Neural progenitor cell (in vitro differentiated cells): ENCODE results near the gene AURKA. TPM values are rescaled to one million over a fixed set of nuclear protein-coding genes. Genes with fewer than 3 reads are reported as not detected.

Experiments used
- DNase-seq: peaks from one replicate; pipeline ENCODE4 v3.0.0-alpha.2; 2016; ENCODE audit warnings: low spot score
- H2AFZ ChIP-seq: fragments of 200-600 bp; sonication (generic); replicated peaks from 2 replicates; pipeline ENCODE4 v1.6.1; 2016; ENCODE audit warnings: antibody characterized with exemption
- H3F3A ChIP-seq: fragments of 200-600 bp; sonication (generic); 2 replicates; pipeline ENCODE4 v1.6.1; 2016; ENCODE audit warnings: antibody characterized with exemption, low read depth
- H3K27ac ChIP-seq: fragments of 200-600 bp; sonication (generic); 2 replicates; pipeline ENCODE4 v1.5.1; 2016; ENCODE audit warnings: mild to moderate bottlenecking
- H3K27me3 ChIP-seq: fragments of 200-600 bp; sonication (generic); 2 replicates; pipeline ENCODE4 v1.6.1; 2016; ENCODE audit warnings: mild to moderate bottlenecking, moderate library complexity
- H3K36me3 ChIP-seq: fragments of 200-600 bp; sonication (generic); 2 replicates; pipeline ENCODE4 v1.5.1; 2016
- H3K4me1 ChIP-seq: fragments of 200-600 bp; sonication (generic); 2 replicates; pipeline ENCODE4 v1.6.1; 2016; ENCODE audit warnings: mixed run types
- H3K4me2 ChIP-seq: fragments of 200-600 bp; sonication (generic); 2 replicates; pipeline ENCODE4 v1.6.1; 2016
- H3K4me3 ChIP-seq: fragments of 200-600 bp; sonication (generic); 2 replicates; pipeline ENCODE4 v1.5.1; 2016
- H3K79me2 ChIP-seq: fragments of 200-600 bp; sonication (generic); 2 replicates; pipeline ENCODE4 v1.6.1; 2016; ENCODE audit warnings: low read depth
- H3K9ac ChIP-seq: fragments of 200-600 bp; sonication (generic); 2 replicates; pipeline ENCODE4 v1.6.1; 2016
- H3K9me3 ChIP-seq: fragments of 200-600 bp; sonication (generic); 2 replicates; pipeline ENCODE4 v1.5.1; 2016; ENCODE audit warnings: low read depth
- H4K20me1 ChIP-seq: fragments of 200-600 bp; sonication (generic); 2 replicates; pipeline ENCODE4 v1.6.1; 2016; ENCODE audit warnings: low read depth
- H3K27ac Mint-ChIP-seq: 3 replicates; pipeline ENCODE4 v1.8.0; 2021; ENCODE audit warnings: mixed read lengths
- H3K27me3 Mint-ChIP-seq: 2 replicates; pipeline ENCODE4 v1.8.0; 2022; ENCODE audit warnings: low read depth, mild to moderate bottlenecking, inconsistent platforms, moderate library complexity, mixed read lengths; ENCODE audit not compliant: insufficient read depth
- H3K36me3 Mint-ChIP-seq: 3 replicates; pipeline ENCODE4 v1.8.0; 2021; ENCODE audit warnings: mixed read lengths
- H3K4me1 Mint-ChIP-seq: 3 replicates; pipeline ENCODE4 v1.8.0; 2021; ENCODE audit warnings: mixed read lengths
- H3K4me3 Mint-ChIP-seq: 3 replicates; pipeline ENCODE4 v1.8.0; 2021; ENCODE audit warnings: mild to moderate bottlenecking, moderate library complexity, mixed read lengths
- H3K9me3 Mint-ChIP-seq: 3 replicates; pipeline ENCODE4 v1.8.0; 2020; ENCODE audit warnings: mixed read lengths
- EZH2 ChIP-seq: fragments of 200-600 bp; sonication (generic); IDR thresholded peaks from 2 replicates; pipeline ENCODE4 v1.6.1; 2017; ENCODE audit warnings: antibody characterized with exemption, mild to moderate bottlenecking, moderate library complexity
- EZH2phosphoT487 ChIP-seq: fragments of 200-600 bp; sonication (generic); IDR thresholded peaks from 2 replicates; pipeline ENCODE4 v1.6.1; 2017; ENCODE audit warnings: antibody characterized with exemption
- total RNA-seq: library from RNA; depleted of rRNA; stranded (reverse); fragments of >200 nt; gene quantifications from 2 replicates; pipeline ENCODE4 v1.2.3, GENCODE V29; 2015; ENCODE audit warnings: low replicate concordance
- TF ChIP-seq, protein P1 (sequence below): fragments of 200-600 bp; sonication (generic); IDR thresholded peaks from 2 replicates; pipeline ENCODE4 v1.5.1; 2017; ENCODE audit warnings: antibody characterized with exemption, mild to moderate bottlenecking

The AURKA gene
- total RNA-seq, 1 donor from 2014 or later = 186 TPM

DNA sequence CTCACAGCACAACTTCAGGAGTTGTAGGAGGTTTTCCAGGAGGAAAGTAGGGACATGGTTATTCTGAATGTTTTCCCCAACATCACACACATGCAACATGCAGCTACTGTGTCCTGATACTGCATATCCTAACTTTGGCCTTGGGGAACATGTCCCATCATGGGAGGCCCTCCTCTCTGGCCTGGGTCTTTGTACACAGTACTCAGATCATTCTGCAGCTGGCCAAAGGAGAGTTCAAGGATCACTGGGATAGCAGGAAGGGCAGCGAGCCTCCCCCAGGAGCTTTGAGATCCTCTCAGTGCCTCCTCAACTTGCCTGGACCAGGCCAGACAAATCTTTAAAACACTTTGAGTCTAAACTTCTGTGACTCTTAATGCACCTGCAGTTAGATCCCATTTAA lies 32.9 kb upstream of the AURKA start:
- no peak overlapping the region for H3K4me2 ChIP-seq
- Mint-ChIP-seq H3K4me3 (no peak overlapping the region), H3K27ac (no peak overlapping the region), H3K36me3 (no peaks in the 10 kb centered on the region), H3K27me3 (no peaks in the 10 kb centered on the region), H3K4me1 (peaks cover 31% of the 10 kb centered on the region), H3K9me3 (no peaks in the 10 kb centered on the region)
- H2AFZ ChIP-seq = no peak overlapping the region
- DNase-seq = no peak
- H3K4me1 ChIP-seq = no peaks in the 10 kb centered on the region
- H4K20me1 ChIP-seq = no peaks in the 10 kb centered on the region
- H3K79me2 ChIP-seq = no peaks in the 10 kb centered on the region
- TF ChIP-seq, protein P1, sequence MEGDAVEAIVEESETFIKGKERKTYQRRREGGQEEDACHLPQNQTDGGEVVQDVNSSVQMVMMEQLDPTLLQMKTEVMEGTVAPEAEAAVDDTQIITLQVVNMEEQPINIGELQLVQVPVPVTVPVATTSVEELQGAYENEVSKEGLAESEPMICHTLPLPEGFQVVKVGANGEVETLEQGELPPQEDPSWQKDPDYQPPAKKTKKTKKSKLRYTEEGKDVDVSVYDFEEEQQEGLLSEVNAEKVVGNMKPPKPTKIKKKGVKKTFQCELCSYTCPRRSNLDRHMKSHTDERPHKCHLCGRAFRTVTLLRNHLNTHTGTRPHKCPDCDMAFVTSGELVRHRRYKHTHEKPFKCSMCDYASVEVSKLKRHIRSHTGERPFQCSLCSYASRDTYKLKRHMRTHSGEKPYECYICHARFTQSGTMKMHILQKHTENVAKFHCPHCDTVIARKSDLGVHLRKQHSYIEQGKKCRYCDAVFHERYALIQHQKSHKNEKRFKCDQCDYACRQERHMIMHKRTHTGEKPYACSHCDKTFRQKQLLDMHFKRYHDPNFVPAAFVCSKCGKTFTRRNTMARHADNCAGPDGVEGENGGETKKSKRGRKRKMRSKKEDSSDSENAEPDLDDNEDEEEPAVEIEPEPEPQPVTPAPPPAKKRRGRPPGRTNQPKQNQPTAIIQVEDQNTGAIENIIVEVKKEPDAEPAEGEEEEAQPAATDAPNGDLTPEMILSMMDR = no peak
- TF ChIP-seq EZH2 (no peak), EZH2phosphoT487 (no peak)
- no peaks in the 10 kb centered on the region for H3F3A ChIP-seq
- no peak overlapping the region for H3K4me3 ChIP-seq
- peaks cover 39% of the 10 kb centered on the region for H3K27me3 ChIP-seq
- no peak overlapping the region for H3K9ac ChIP-seq
- no peak overlapping the region for H3K27ac ChIP-seq
- no peaks in the 10 kb centered on the region for H3K36me3 ChIP-seq
- no peaks in the 10 kb centered on the region for H3K9me3 ChIP-seq

GRCh38 chr20:56423886-56424285 lies 31.9 kb upstream of the AURKA start:
- no peak overlapping the region for H2AFZ ChIP-seq
- no peak overlapping the region for H3K4me2 ChIP-seq
- no peaks in the 10 kb centered on the region for H4K20me1 ChIP-seq
- H3K9ac ChIP-seq = no peak overlapping the region
- no peaks in the 10 kb centered on the region for H3K9me3 Mint-ChIP-seq
- H3K9me3 ChIP-seq = no peaks in the 10 kb centered on the region
- H3K27ac Mint-ChIP-seq = no peak overlapping the region
- H3K4me1 ChIP-seq = no peaks in the 10 kb centered on the region
- no peaks in the 10 kb centered on the region for H3K36me3 ChIP-seq
- TF ChIP-seq EZH2 = no peak
- TF ChIP-seq, protein P1 = no peak
- TF ChIP-seq EZH2phosphoT487 = no peak
- H3K4me3 Mint-ChIP-seq = no peak overlapping the region
- no peak overlapping the region for H3K4me3 ChIP-seq
- no peaks in the 10 kb centered on the region for H3K79me2 ChIP-seq
- H3K27ac ChIP-seq = no peak overlapping the region
- H3F3A ChIP-seq = no peaks in the 10 kb centered on the region
- no peaks in the 10 kb centered on the region for H3K27me3 Mint-ChIP-seq
- no peaks in the 10 kb centered on the region for H3K36me3 Mint-ChIP-seq
- H3K4me1 Mint-ChIP-seq = peaks cover 22% of the 10 kb centered on the region
- no peak for DNase-seq
- H3K27me3 ChIP-seq = peaks cover 39% of the 10 kb centered on the region

DNA sequence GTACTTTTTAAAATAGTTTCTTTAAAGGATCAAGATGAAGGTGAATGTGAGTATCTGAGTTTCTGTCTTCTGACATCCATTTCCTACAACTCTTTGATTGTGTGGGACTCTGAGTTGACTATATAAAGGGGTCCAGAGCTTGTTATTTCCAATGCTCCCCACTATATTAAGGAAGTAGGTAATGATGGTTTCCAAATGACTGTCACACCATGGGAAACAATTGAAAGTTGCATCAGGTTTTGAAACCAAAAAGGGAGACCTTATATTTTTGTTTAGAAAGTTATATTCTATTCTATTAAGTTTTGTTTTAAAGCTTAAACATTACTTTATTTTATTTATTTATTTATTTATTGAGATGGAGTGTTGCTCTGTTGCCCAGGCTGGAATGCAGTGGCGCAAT lies 31.2 kb upstream of the AURKA start:
- H3K4me2 ChIP-seq = no peak overlapping the region

More for the DNA sequence above, 31.2 kb upstream of the AURKA start:
- TF ChIP-seq, protein P1 = no peak
- TF ChIP-seq EZH2 (no peak), EZH2phosphoT487 (no peak)
- Histone ChIP-seq H3F3A (no peaks in the 10 kb centered on the region), H3K79me2 (no peaks in the 10 kb centered on the region), H3K27ac (no peak overlapping the region), H3K36me3 (no peaks in the 10 kb centered on the region), H4K20me1 (no peaks in the 10 kb centered on the region), H3K9me3 (no peaks in the 10 kb centered on the region), H3K4me3 (no peak overlapping the region), H3K9ac (no peak overlapping the region), H2AFZ (no peak overlapping the region), H3K4me1 (no peaks in the 10 kb centered on the region), H3K27me3 (peaks cover 39% of the 10 kb centered on the region)
- H3K36me3 Mint-ChIP-seq = no peaks in the 10 kb centered on the region
- no peak for DNase-seq
- H3K27ac Mint-ChIP-seq = no peak overlapping the region
- no peaks in the 10 kb centered on the region for H3K27me3 Mint-ChIP-seq
- H3K9me3 Mint-ChIP-seq = no peaks in the 10 kb centered on the region
- H3K4me3 Mint-ChIP-seq = no peak overlapping the region
- peaks cover 22% of the 10 kb centered on the region for H3K4me1 Mint-ChIP-seq
